GM21825 (cell line): Measurements from ENCODE around the gene PRDM12.

ENCODE experiments used
- ATAC-seq: cut with Tn5 transposase; IDR thresholded peaks from one replicate; pipeline ENCODE4 v1.9.1; 2021; ENCODE audit warnings: mild to moderate bottlenecking, moderate library complexity; ENCODE audit not compliant: unreplicated experiment

The PRDM12 gene

GRCh38 chr9:130687615-130688014 lies 23.2 kb downstream of the PRDM12 start:
- no peak for ATAC-seq

- ATAC-seq, result no peak
Measured at GRCh38 chr9:130688072-130688471, 23.7 kb downstream of the PRDM12 start.

GRCh38 chr9:130689572-130689936 lies 25.2 kb downstream of the PRDM12 start:
- ATAC-seq, result no peak

- no peak for ATAC-seq
Measured at GRCh38 chr9:130689937-130690700, 25.7 kb downstream of the PRDM12 start.

GRCh38 chr9:130692321-130692720 lies 27.9 kb downstream of the PRDM12 start:
- ATAC-seq, result no peak

- no peak for ATAC-seq
Measured at GRCh38 chr9:130693101-130693425, 28.7 kb downstream of the PRDM12 start.

- peak; percentile 91 for ATAC-seq
Measured at GRCh38 chr9:130693426-130694191, 29.2 kb downstream of the PRDM12 start, which contains the start of gene EXOSC2. Gene EXOSC2, plus strand, starts transcription at chr9:130693780. Its CDS starts 12 bp downstream, at chr9:130693792.

- ATAC-seq, result no peak
Measured at GRCh38 chr9:130694205-130694604, 29.8 kb downstream of the PRDM12 start.

- ATAC-seq, result no peak
Measured at GRCh38 chr9:130696139-130696650, 31.8 kb downstream of the PRDM12 start.

- no peak for ATAC-seq
Measured at GRCh38 chr9:130696996-130697395, 32.6 kb downstream of the PRDM12 start.

GRCh38 chr9:130698514-130698913 lies 34.1 kb downstream of the PRDM12 start:
- no peak for ATAC-seq

GRCh38 chr9:130699047-130699446 lies 34.7 kb downstream of the PRDM12 start:
- no peak for ATAC-seq

- ATAC-seq, result no peak
Measured at GRCh38 chr9:130701059-130702022, 36.9 kb downstream of the PRDM12 start.

- ATAC-seq, result no peak
Measured at GRCh38 chr9:130703501-130703900, 39.1 kb downstream of the PRDM12 start.

GRCh38 chr9:130707225-130707976 lies 43.0 kb downstream of the PRDM12 start:
- no peak for ATAC-seq

- ATAC-seq, result no peak
Measured at GRCh38 chr9:130710822-130711352, 46.5 kb downstream of the PRDM12 start.

- ATAC-seq, result no peak
Measured at GRCh38 chr9:130711469-130711868, 47.1 kb downstream of the PRDM12 start.

GRCh38 chr9:130712564-130713285 lies 48.3 kb downstream of the PRDM12 start:
- peak; percentile 92 for ATAC-seq

GRCh38 chr9:130713286-130713960 lies 49.0 kb downstream of the PRDM12 start:
- ATAC-seq, result no peak
